SK-N-SH (cell line): Measurements from ENCODE around the gene DYNC2H1. TPM values are rescaled to one million over a fixed set of nuclear protein-coding genes. Genes with fewer than 3 reads are reported as not detected.

Experiments
- CTCF ChIA-PET: fragments of 300-600, 350-600 bp; formaldehyde crosslinking; extraction: SDS; loops from one replicate; lab custom pipeline; 2021; lab: Yijun Ruan, JAX
- POLR2A ChIA-PET: fragments of 350-600 bp; sonication (Branson Sonifier 250); formaldehyde crosslinking; extraction: SDS; loops from one replicate; lab custom pipeline; 2020; ENCODE audit warnings: antibody characterized with exemption, inconsistent platforms; lab: Yijun Ruan, JAX
- DNase-seq: peaks from one replicate; pipeline ENCODE4 v3.0.0; 2012
- H2AFZ ChIP-seq: fragments of 200-600 bp; sonication (generic); 2 replicates; pipeline ENCODE4 v1.8.1; 2016; ENCODE audit warnings: antibody characterized with exemption, mild to moderate bottlenecking, low read depth
- H3F3A ChIP-seq: fragments of 200-600 bp; sonication (generic); replicated peaks from 2 replicates; pipeline ENCODE3; 2016; ENCODE audit warnings: antibody characterized with exemption, mild to moderate bottlenecking; ENCODE audit not compliant: insufficient read depth
- H3K27ac ChIP-seq, 2 experiments: fragments of 200-500 bp in 1 of 2; fragments of 200-600 bp in 1 of 2; sonication (Bioruptor generic) in 1 of 2; sonication (generic), shearing (Covaris generic) in 1 of 2; 2 replicates each; pipeline versions ENCODE4 v1.5.1 to v1.6.1; 2014 to 2016; ENCODE audit warnings: low read depth in 2 of 2, inconsistent platforms in 1 of 2, low read length in 1 of 2, mild to moderate bottlenecking in 1 of 2, mixed read lengths in 1 of 2
- H3K27me3 ChIP-seq: fragments of 200-600 bp; sonication (generic), shearing (Covaris generic); 2 replicates; pipeline ENCODE4 v1.6.1; 2016; ENCODE audit warnings: mixed run types; ENCODE audit not compliant: insufficient read depth
- H3K36me3 ChIP-seq, 2 experiments: fragments of 200-500 bp in 1 of 2; fragments of 200-600 bp in 1 of 2; sonication (Bioruptor generic) in 1 of 2; sonication (generic) in 1 of 2; replicated peaks in 1 of 2; 2 replicates each; pipeline versions ENCODE3 to v1.5.1; 2014 to 2016; ENCODE audit warnings: low read length in 1 of 2, mild to moderate bottlenecking in 1 of 2; ENCODE audit not compliant: insufficient read depth in 2 of 2, control insufficient read depth in 1 of 2
- H3K4me1 ChIP-seq, 2 experiments: fragments of 200-500 bp in 1 of 2; fragments of 200-600 bp in 1 of 2; sonication (Bioruptor generic) in 1 of 2; sonication (generic), shearing (Covaris generic) in 1 of 2; 2 replicates each; pipeline versions ENCODE4 v1.5.1 to v1.6.1; 2014 to 2016; ENCODE audit warnings: low read depth in 1 of 2, low read length in 1 of 2, mixed run types in 1 of 2; ENCODE audit not compliant: insufficient read depth in 2 of 2, control insufficient read depth in 1 of 2
- H3K4me2 ChIP-seq: fragments of 200-600 bp; sonication (generic), shearing (Covaris generic); 2 replicates; pipeline ENCODE4 v1.6.1; 2017; ENCODE audit warnings: mixed run types
- H3K4me3 ChIP-seq, 2 experiments: fragments of 200-500 bp in 1 of 2; fragments of 200-600 bp in 1 of 2; sonication (Bioruptor generic) in 1 of 2; sonication (generic), shearing (Covaris generic) in 1 of 2; 2 replicates each; pipeline versions ENCODE4 v1.5.1 to v1.8.1; 2014 to 2016; ENCODE audit warnings: low read depth in 2 of 2, inconsistent platforms in 1 of 2, low read length in 1 of 2, mild to moderate bottlenecking in 1 of 2, mixed read lengths in 1 of 2, moderate library complexity in 1 of 2
- H3K79me2 ChIP-seq: fragments of 200-600 bp; sonication (generic); 2 replicates; pipeline ENCODE4 v1.8.1; 2017; ENCODE audit warnings: mild to moderate bottlenecking; ENCODE audit not compliant: insufficient read depth
- H3K9ac ChIP-seq: fragments of 200-600 bp; sonication (generic); 2 replicates; pipeline ENCODE4 v1.6.1; 2017; ENCODE audit warnings: mixed run types
- H3K9me2 ChIP-seq: fragments of 200-600 bp; sonication (generic); 2 replicates; pipeline ENCODE4 v1.6.1; 2017; ENCODE audit warnings: mixed run types
- H3K9me3 ChIP-seq: fragments of 200-600 bp; sonication (generic); 2 replicates; pipeline ENCODE4 v1.6.1; 2017; ENCODE audit warnings: mixed run types, mild to moderate bottlenecking, moderate library complexity
- H4K20me1 ChIP-seq: fragments of 200-600 bp; sonication (generic); 2 replicates; pipeline ENCODE4 v1.6.1; 2017; ENCODE audit warnings: mild to moderate bottlenecking, mixed run types; ENCODE audit not compliant: insufficient read depth
- EP300 ChIP-seq, 2 experiments: IDR thresholded peaks; 2 replicates each; pipeline versions ENCODE4 v1.4.0 to v1.6.1; 2012; ENCODE audit warnings: borderline replicate concordance in 1 of 2, low read depth in 1 of 2, low read length in 1 of 2
- EZH2phosphoT487 ChIP-seq: fragments of 200-600 bp; sonication (generic); IDR thresholded peaks from 2 replicates; pipeline ENCODE4 v1.6.1; 2017; ENCODE audit warnings: low read depth, mixed run types, mild to moderate bottlenecking, antibody characterized with exemption, moderate library complexity, borderline replicate concordance
- FOSL2 ChIP-seq: IDR thresholded peaks from 2 replicates; pipeline ENCODE4 v1.4.0; 2012; ENCODE audit warnings: low read depth, mild to moderate bottlenecking, moderate library complexity, borderline replicate concordance
- GATA2 ChIP-seq: sonication (generic); formaldehyde crosslinking; IDR thresholded peaks from 2 replicates; pipeline ENCODE4 v1.5.0; 2020; ENCODE audit warnings: mild to moderate bottlenecking, missing genetic modification reagents
- MEF2A ChIP-seq: IDR thresholded peaks from 2 replicates; pipeline ENCODE4 v1.4.0; 2012; ENCODE audit warnings: low read depth, borderline replicate concordance
- MXI1 ChIP-seq: IDR thresholded peaks from 2 replicates; pipeline ENCODE4 v1.6.1; 2012; ENCODE audit warnings: mild to moderate bottlenecking, low read depth, low read length, improper control_type of control experiment
- NFIC ChIP-seq: IDR thresholded peaks from 2 replicates; pipeline ENCODE4 v1.4.0; 2012; ENCODE audit warnings: borderline replicate concordance
- NRF1 ChIP-seq: IDR thresholded peaks from 2 replicates; pipeline ENCODE4 v1.6.1; 2012; ENCODE audit warnings: low read depth, mild to moderate bottlenecking, low read length
- RAD21 ChIP-seq: IDR thresholded peaks from 2 replicates; pipeline ENCODE4 v1.6.1; 2012; ENCODE audit warnings: mild to moderate bottlenecking, low read length
- RCOR1 ChIP-seq: fragments of 150-350 bp; IDR thresholded peaks from 2 replicates; pipeline ENCODE4 v1.6.1; 2017; ENCODE audit warnings: antibody characterized with exemption, low read length
- SIN3A ChIP-seq: IDR thresholded peaks from 2 replicates; pipeline ENCODE4 v1.6.1; 2012; ENCODE audit warnings: low read depth, mild to moderate bottlenecking, low read length, moderate library complexity, borderline replicate concordance
- SMC3 ChIP-seq: IDR thresholded peaks from 2 replicates; pipeline ENCODE4 v1.6.1; 2012; ENCODE audit warnings: low read depth, low read length, improper control_type of control experiment
- TAF1 ChIP-seq: IDR thresholded peaks from 2 replicates; pipeline ENCODE4 v1.6.1; 2012; ENCODE audit warnings: low read depth, mild to moderate bottlenecking, low read length, moderate library complexity, borderline replicate concordance
- WGBS: methylation state at CpG from one replicate; pipeline ENCODE4 v1.1.6; 2017; ENCODE audit warnings: low lambda C conversion rate; 5-methylcytosine and 5-hydroxymethylcytosine counted together
- polyA plus RNA-seq, 3 experiments: library from polyadenylated mRNA; depleted of rRNA; stranded (reverse); fragments of >200 nt; gene quantifications; 2 replicates each; pipeline ENCODE4 v1.2.3, GENCODE V29; 2012
- TF ChIP-seq, protein P1 (sequence below): IDR thresholded peaks from 2 replicates; pipeline ENCODE4 v1.4.0; 2012; ENCODE audit warnings: low read depth, borderline replicate concordance
- TF ChIP-seq, protein P2 (sequence below): fragments of 200-600 bp; sonication (generic); IDR thresholded peaks from 2 replicates; pipeline ENCODE4 v1.6.1; 2017; ENCODE audit warnings: antibody characterized with exemption, mild to moderate bottlenecking, moderate library complexity
- TF ChIP-seq, protein P3 (sequence below): IDR thresholded peaks from 2 replicates; pipeline ENCODE4; 2012
- TF ChIP-seq, protein P4 (sequence below): fragments of 150-350 bp; IDR thresholded peaks from 2 replicates; pipeline ENCODE4 v1.6.1; 2017; ENCODE audit warnings: antibody characterized with exemption, low read length, low read depth, borderline replicate concordance

The DYNC2H1 gene
- polyA plus RNA-seq, 1 of the 3 experiments (the other 2 are of a cell fraction), result 15.3 TPM

DNA sequence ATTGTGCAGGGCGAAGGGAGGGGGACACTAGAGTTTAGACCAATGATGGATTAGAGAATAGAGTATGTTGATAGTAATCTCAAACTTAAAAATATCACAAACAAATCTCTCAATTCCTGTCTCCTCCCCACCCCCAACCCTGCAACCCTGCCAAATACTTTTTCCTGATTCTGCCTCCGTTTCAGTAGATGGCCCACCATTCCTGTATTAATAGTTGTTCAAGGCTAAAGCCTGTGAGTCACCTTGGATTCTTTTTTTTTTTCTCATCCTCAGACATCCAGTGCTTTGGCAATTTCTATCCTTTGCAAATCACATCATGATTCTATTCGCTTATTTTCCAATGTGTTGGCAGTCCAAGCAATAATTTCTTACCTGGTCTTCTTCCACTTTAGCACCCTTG lies 207.9 kb downstream of the DYNC2H1 start:
- no peaks in the 10 kb centered on the region; a peak in 1 of 4 replicates for H3K4me1 ChIP-seq
- TF ChIP-seq, protein P1, sequence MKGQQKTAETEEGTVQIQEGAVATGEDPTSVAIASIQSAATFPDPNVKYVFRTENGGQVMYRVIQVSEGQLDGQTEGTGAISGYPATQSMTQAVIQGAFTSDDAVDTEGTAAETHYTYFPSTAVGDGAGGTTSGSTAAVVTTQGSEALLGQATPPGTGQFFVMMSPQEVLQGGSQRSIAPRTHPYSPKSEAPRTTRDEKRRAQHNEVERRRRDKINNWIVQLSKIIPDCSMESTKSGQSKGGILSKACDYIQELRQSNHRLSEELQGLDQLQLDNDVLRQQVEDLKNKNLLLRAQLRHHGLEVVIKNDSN, result no peak
- TF ChIP-seq, protein P2, sequence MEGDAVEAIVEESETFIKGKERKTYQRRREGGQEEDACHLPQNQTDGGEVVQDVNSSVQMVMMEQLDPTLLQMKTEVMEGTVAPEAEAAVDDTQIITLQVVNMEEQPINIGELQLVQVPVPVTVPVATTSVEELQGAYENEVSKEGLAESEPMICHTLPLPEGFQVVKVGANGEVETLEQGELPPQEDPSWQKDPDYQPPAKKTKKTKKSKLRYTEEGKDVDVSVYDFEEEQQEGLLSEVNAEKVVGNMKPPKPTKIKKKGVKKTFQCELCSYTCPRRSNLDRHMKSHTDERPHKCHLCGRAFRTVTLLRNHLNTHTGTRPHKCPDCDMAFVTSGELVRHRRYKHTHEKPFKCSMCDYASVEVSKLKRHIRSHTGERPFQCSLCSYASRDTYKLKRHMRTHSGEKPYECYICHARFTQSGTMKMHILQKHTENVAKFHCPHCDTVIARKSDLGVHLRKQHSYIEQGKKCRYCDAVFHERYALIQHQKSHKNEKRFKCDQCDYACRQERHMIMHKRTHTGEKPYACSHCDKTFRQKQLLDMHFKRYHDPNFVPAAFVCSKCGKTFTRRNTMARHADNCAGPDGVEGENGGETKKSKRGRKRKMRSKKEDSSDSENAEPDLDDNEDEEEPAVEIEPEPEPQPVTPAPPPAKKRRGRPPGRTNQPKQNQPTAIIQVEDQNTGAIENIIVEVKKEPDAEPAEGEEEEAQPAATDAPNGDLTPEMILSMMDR, result no peak
- TF ChIP-seq NRF1, result no peak
- TF ChIP-seq, protein P3, sequence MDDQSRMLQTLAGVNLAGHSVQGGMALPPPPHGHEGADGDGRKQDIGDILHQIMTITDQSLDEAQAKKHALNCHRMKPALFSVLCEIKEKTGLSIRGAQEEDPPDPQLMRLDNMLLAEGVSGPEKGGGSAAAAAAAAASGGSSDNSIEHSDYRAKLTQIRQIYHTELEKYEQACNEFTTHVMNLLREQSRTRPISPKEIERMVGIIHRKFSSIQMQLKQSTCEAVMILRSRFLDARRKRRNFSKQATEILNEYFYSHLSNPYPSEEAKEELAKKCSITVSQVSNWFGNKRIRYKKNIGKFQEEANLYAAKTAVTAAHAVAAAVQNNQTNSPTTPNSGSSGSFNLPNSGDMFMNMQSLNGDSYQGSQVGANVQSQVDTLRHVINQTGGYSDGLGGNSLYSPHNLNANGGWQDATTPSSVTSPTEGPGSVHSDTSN, result no peak
- TF ChIP-seq MXI1, result no peak
- TF ChIP-seq RAD21, result no peak
- TF ChIP-seq, protein P4, sequence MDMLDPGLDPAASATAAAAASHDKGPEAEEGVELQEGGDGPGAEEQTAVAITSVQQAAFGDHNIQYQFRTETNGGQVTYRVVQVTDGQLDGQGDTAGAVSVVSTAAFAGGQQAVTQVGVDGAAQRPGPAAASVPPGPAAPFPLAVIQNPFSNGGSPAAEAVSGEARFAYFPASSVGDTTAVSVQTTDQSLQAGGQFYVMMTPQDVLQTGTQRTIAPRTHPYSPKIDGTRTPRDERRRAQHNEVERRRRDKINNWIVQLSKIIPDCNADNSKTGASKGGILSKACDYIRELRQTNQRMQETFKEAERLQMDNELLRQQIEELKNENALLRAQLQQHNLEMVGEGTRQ, result no peak
- TF ChIP-seq FOSL2, result no peak; the same call in 1 of the 2 replicates
- TF ChIP-seq SIN3A, result no peak
- TF ChIP-seq GATA2 (CRISPR knock-in tag), result no peak
- peaks cover 9 to 36% of the 10 kb centered on the region in 2 experiments for H3K36me3 ChIP-seq
- no peaks in the 10 kb centered on the region for H3K9me2 ChIP-seq
- H3K9me3 ChIP-seq, result no peaks in the 10 kb centered on the region
- no peaks in the 10 kb centered on the region for H3K27me3 ChIP-seq
- H3K79me2 ChIP-seq, result no peaks in the 10 kb centered on the region
- ChIA-PET CTCF (no interaction called here), POLR2A (no interaction called here)
- no peak overlapping the region for H3K4me3 ChIP-seq
- no peak overlapping the region for H3K4me2 ChIP-seq
- 76% methylated on average over 3 of the region's 3 CpGs for WGBS
- H3K9ac ChIP-seq, result no peak overlapping the region
- no peak for DNase-seq
- peaks cover 5% of the 10 kb centered on the region for H3F3A ChIP-seq
- H4K20me1 ChIP-seq, result no peaks in the 10 kb centered on the region
- no peak overlapping the region for H2AFZ ChIP-seq
- H3K27ac ChIP-seq, result no peak overlapping the region; a peak in 1 of 4 replicates

DNA sequence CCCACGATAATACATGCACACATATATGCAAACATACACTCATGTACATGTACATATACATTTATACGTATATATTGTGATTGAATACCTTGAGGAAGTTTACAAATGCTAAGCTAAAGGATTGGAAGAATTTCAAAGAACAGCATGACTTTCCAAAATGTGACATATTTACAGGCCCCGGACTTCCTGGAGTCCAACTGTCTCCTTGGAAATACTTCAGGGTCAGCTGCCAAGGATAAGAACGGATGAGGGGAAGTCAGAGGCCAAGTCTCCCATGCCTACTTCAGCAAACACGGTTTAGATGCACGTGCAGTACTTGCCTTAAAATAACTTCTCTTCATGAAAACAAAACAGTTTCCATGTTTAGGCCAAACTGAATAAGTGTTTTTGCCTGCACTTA lies 213.6 kb downstream of the DYNC2H1 start:
- POLR2A ChIA-PET, result no interaction called here
- Histone ChIP-seq H2AFZ (no peak overlapping the region), H3K9me3 (no peaks in the 10 kb centered on the region), H3K79me2 (no peaks in the 10 kb centered on the region), H3F3A (peaks cover 10% of the 10 kb centered on the region), H3K9ac (no peak overlapping the region), H3K36me3 (peaks cover 15 to 30% of the 10 kb centered on the region in 2 experiments), H3K9me2 (no peaks in the 10 kb centered on the region), H3K4me1 (peaks cover 0 to 6% of the 10 kb centered on the region in 2 experiments; a peak in 2 of 4 replicates), H3K27me3 (no peaks in the 10 kb centered on the region), H3K4me3 (no peak overlapping the region), H4K20me1 (no peaks in the 10 kb centered on the region), H3K27ac (no peak overlapping the region), H3K4me2 (no peak overlapping the region)
- CTCF ChIA-PET, result interaction anchor here (0.8 kb wide), 1 partner anchor 119 kb away, joined by 3 read pairs; no protein-coding TSS in a partner anchor
- no peak for DNase-seq
- WGBS, result 93% methylated on average over 6 of the region's 6 CpGs
- TF ChIP-seq NFIC (no peak), GATA2 (CRISPR knock-in tag) (no peak), TAF1 (no peak), EP300 (IDR thresholded peaks at IDR 0.05; ENCODE audit: borderline replicate concordance in 1 of 2, low read depth in 1 of 2, low read length in 1 of 2) (no peak), RCOR1 (no peak), EZH2phosphoT487 (no peak), MEF2A (no peak), NRF1 (no peak), SMC3 (no peak)
- TF ChIP-seq, protein P1, result no peak
